ENCODE data around the gene SLC17A7.

GRCh38 chr19:49422407-49423070 is 18.8 kb downstream of the SLC17A7 start:
- peak in 5 of 11 experiments; percentile 31 to 54 (median 46) for TF ChIP-seq CTCF (IDR thresholded peaks at IDR 0.05 in 8 of 11, conservative IDR thresholded peaks at IDR 0.05 in 3 of 11)
- TF ChIP-seq POLR2AphosphoS5 (IDR thresholded peaks at IDR 0.05) = peak in 1 of 3 donors; percentile 33
- TF ChIP-seq POLR2A (IDR thresholded peaks at IDR 0.05) = no peak

All from spleen (tissue), 7 donors.